Skin epidermis (tissue), 12 donors: ENCODE data around the gene NANP.
A peak's percentile ranks its signal among the peaks of the same experiment; 100 is the strongest.

Source experiments
- H3K27ac ChIP-seq, 21 experiments: fragments of 200-600 bp; sonication (generic) in 11 of 21; one replicate each; pipeline ENCODE4 v1.5.0; 2020; ENCODE audit warnings: mild to moderate bottlenecking in 3 of 21, inconsistent platforms in 2 of 21, moderate library complexity in 2 of 21
- H3K4me3 ChIP-seq, 7 experiments: fragments of 200-600 bp; sonication (generic) in 2 of 7; one replicate each; pipeline ENCODE4 v1.5.0; 2020; ENCODE audit warnings: inconsistent platforms in 2 of 7, mild to moderate bottlenecking in 2 of 7, moderate library complexity in 1 of 7

NANP gene

GRCh38 chr20:25574411-25574810, 49.4 kb downstream of the NANP start:
- Histone ChIP-seq H3K4me3 (no peak overlapping the region), H3K27ac (no peak overlapping the region)

- Histone ChIP-seq H3K27ac (no peak overlapping the region), H3K4me3 (no peak overlapping the region)
Observed at GRCh38 chr20:25573288-25574251, 50.2 kb downstream of the NANP start.

GRCh38 chr20:25571817-25572216, 52.0 kb downstream of the NANP start:
- Histone ChIP-seq H3K4me3 (no peak overlapping the region), H3K27ac (no peak overlapping the region)

GRCh38 chr20:25571240-25571639, 52.6 kb downstream of the NANP start:
- Histone ChIP-seq H3K27ac (no peak overlapping the region), H3K4me3 (no peak overlapping the region)

- H3K4me3 ChIP-seq = no peak overlapping the region
- H3K27ac ChIP-seq = no peak overlapping the region
Observed at GRCh38 chr20:25570148-25570530, 53.7 kb downstream of the NANP start.

- Histone ChIP-seq H3K4me3 (no peak overlapping the region), H3K27ac (no peak overlapping the region)
Observed at GRCh38 chr20:25567286-25567685, 56.5 kb downstream of the NANP start.

GRCh38 chr20:25566821-25567220, 57.0 kb downstream of the NANP start:
- H3K4me3 ChIP-seq = no peak overlapping the region
- H3K27ac ChIP-seq = no peak overlapping the region

- peak overlapping the region in 1 of 21 experiments; percentile 22 for H3K27ac ChIP-seq
Observed at GRCh38 chr20:25565578-25566157, 58.1 kb downstream of the NANP start.

GRCh38 chr20:25563876-25564275, 59.9 kb downstream of the NANP start:
- no peak overlapping the region for H3K27ac ChIP-seq
- H3K4me3 ChIP-seq = no peak overlapping the region

More at GRCh38 chr20:25565578-25566157, 58.1 kb downstream of the NANP start:
- H3K4me3 ChIP-seq = no peak overlapping the region

- Histone ChIP-seq H3K4me3 (no peak overlapping the region), H3K27ac (no peak overlapping the region)
Observed at GRCh38 chr20:25563362-25563761, 60.5 kb downstream of the NANP start.
